GM13976 (cell line): Measurements from ENCODE around the gene KLK3.

Experiments used
- DNase-seq: peaks from one replicate; pipeline ENCODE4 v3.0.0; 2012; ENCODE audit warnings: low spot score
- in situ Hi-C: fragments of 300-500 bp; cut with MboI; formaldehyde crosslinking; loops from one replicate; pipeline ENCODE4 v1.12.0; 2022; ENCODE audit warnings: low sequenced_read_pairs, mixed read lengths, inconsistent platforms; ENCODE audit not compliant: unreplicated experiment
- TF ChIP-seq, protein P1 (sequence below): IDR thresholded peaks from 2 replicates; pipeline ENCODE4 v1.5.1; 2012; ENCODE audit warnings: borderline replicate concordance, mild to moderate bottlenecking; ENCODE audit not compliant: insufficient read depth; ENCODE audit errors: extremely low read depth, missing control alignments, control extremely low read depth

KLK3 gene

GRCh38 chr19:50858886-50859285 is 4.2 kb downstream of the KLK3 start:
- TF ChIP-seq, protein P1, sequence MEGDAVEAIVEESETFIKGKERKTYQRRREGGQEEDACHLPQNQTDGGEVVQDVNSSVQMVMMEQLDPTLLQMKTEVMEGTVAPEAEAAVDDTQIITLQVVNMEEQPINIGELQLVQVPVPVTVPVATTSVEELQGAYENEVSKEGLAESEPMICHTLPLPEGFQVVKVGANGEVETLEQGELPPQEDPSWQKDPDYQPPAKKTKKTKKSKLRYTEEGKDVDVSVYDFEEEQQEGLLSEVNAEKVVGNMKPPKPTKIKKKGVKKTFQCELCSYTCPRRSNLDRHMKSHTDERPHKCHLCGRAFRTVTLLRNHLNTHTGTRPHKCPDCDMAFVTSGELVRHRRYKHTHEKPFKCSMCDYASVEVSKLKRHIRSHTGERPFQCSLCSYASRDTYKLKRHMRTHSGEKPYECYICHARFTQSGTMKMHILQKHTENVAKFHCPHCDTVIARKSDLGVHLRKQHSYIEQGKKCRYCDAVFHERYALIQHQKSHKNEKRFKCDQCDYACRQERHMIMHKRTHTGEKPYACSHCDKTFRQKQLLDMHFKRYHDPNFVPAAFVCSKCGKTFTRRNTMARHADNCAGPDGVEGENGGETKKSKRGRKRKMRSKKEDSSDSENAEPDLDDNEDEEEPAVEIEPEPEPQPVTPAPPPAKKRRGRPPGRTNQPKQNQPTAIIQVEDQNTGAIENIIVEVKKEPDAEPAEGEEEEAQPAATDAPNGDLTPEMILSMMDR = no peak
- DNase-seq = no peak
- in situ Hi-C loops = no loop called here

- TF ChIP-seq, protein P1 = no peak
- in situ Hi-C loops = no loop called here
These were observed 5.1 kb downstream of the KLK3 start for GRCh38 chr19:50859849-50860248.

GRCh38 chr19:50861010-50861409 is 6.3 kb downstream of the KLK3 start:
- in situ Hi-C loops = no loop called here
- DNase-seq = no peak
- TF ChIP-seq, protein P1 = no peak

More at GRCh38 chr19:50859849-50860248, 5.1 kb downstream of the KLK3 start:
- DNase-seq = no peak

DNA sequence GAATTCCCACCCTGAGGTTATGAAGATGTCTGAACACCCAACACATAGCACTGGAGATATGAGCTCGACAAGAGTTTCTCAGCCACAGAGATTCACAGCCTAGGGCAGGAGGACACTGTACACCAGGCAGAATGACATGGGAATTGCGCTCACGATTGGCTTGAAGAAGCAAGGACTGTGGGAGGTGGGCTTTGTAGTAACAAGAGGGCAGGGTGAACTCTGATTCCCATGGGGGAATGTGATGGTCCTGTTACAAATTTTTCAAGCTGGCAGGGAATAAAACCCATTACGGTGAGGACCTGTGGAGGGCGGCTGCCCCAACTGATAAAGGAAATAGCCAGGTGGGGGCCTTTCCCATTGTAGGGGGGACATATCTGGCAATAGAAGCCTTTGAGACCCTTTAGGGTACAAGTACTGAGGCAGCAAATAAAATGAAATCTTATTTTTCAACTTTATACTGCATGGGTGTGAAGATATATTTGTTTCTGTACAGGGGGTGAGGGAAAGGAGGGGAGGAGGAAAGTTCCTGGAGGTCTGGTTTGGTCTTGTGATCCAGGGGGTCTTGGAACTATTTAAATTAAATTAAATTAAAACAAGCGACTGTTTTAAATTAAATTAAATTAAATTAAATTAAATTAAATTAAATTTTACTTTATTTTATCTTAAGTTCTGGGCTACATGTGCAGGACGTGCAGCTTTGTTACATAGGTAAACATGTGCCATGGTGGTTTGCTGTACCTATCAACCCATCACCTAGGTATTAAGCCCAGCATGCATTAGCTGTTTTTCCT is 7.0 kb downstream of the KLK3 start:
- in situ Hi-C loops = no loop called here
- TF ChIP-seq, protein P1 = no peak
- no peak for DNase-seq

DNA sequence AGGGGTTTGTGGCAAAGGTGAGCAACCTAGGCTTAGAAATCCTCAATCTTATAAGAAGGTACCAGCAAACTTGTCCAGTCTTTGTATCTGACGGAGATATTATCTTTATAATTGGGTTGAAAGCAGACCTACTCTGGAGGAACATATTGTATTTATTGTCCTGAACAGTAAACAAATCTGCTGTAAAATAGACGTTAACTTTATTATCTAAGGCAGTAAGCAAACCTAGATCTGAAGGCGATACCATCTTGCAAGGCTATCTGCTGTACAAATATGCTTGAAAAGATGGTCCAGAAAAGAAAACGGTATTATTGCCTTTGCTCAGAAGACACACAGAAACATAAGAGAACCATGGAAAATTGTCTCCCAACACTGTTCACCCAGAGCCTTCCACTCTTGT is 14.8 kb downstream of the KLK3 start:
- DNase-seq = no peak
- in situ Hi-C loops = no loop called here
- TF ChIP-seq, protein P1 = no peak

- in situ Hi-C loops = no loop called here
- TF ChIP-seq, protein P1 = no peak
- DNase-seq = no peak
These were observed 15.8 kb downstream of the KLK3 start for GRCh38 chr19:50870417-50871089.

DNA sequence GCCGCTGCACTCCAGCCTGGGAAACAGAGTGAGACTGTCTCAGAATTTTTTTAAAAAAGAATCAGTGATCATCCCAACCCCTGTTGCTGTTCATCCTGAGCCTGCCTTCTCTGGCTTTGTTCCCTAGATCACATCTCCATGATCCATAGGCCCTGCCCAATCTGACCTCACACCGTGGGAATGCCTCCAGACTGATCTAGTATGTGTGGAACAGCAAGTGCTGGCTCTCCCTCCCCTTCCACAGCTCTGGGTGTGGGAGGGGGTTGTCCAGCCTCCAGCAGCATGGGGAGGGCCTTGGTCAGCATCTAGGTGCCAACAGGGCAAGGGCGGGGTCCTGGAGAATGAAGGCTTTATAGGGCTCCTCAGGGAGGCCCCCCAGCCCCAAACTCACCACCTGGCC is 18.3 kb downstream of the KLK3 start, which contains the start of gene KLK2:
KLK2 (plus strand) TSS at position 384 of the 400 bp plus-strand sequence. CDS start 35 bp downstream, outside the sequence.
- TF ChIP-seq, protein P1 = no peak
- in situ Hi-C loops = no loop called here
- no peak for DNase-seq
